GM12874 (cell line): ENCODE results near the gene GCC1.
A peak's percentile ranks its signal among the peaks of the same experiment; 100 is the strongest.

Source experiments
- CTCF ChIP-seq: IDR thresholded peaks from 2 replicates; pipeline ENCODE4 v1.5.1; 2011; ENCODE audit warnings: low read depth, mild to moderate bottlenecking, control low read depth, low read length, moderate library complexity; ENCODE audit not compliant: insufficient read depth

GCC1 gene

GRCh38 chr7:127600885-127601284 is 15.5 kb upstream of the GCC1 start:
- TF ChIP-seq CTCF, result no peak

- peak; percentile 36; the same call in 1 of the 2 replicates for TF ChIP-seq CTCF
Measured at GRCh38 chr7:127598318-127598717, 12.9 kb upstream of the GCC1 start.

GRCh38 chr7:127595737-127596136 is 10.3 kb upstream of the GCC1 start:
- no peak for TF ChIP-seq CTCF

- TF ChIP-seq CTCF, result no peak
Measured at GRCh38 chr7:127594490-127594889, 9.1 kb upstream of the GCC1 start.

- no peak for TF ChIP-seq CTCF
Measured at GRCh38 chr7:127592550-127592949, 7.2 kb upstream of the GCC1 start.

- no peak for TF ChIP-seq CTCF
Measured at GRCh38 chr7:127591591-127591990, 6.2 kb upstream of the GCC1 start.

GRCh38 chr7:127591189-127591588 is 5.8 kb upstream of the GCC1 start:
- no peak for TF ChIP-seq CTCF

- TF ChIP-seq CTCF, result no peak
Measured at GRCh38 chr7:127589896-127590295, 4.5 kb upstream of the GCC1 start.
